KOPT-K1 (cell line): ENCODE data around the gene ST7L.
"Not testable (repeated sequence)": the region's sequence is repeated elsewhere in the genome, so short reads cannot be mapped to it uniquely, and the experiment has no call there.

Source experiments
- H3K27ac ChIP-seq: fragments of 200-600 bp; sonication (generic); 2 replicates; pipeline ENCODE4 v1.5.1; 2016; ENCODE audit warnings: antibody characterized with exemption, mild to moderate bottlenecking, low read depth, low read length; ENCODE audit not compliant: poor library complexity, severe bottlenecking
- H3K36me3 ChIP-seq: fragments of 200-600 bp; sonication (generic); 2 replicates; pipeline ENCODE4 v1.5.1; 2017; ENCODE audit warnings: antibody characterized with exemption, mild to moderate bottlenecking, low read length, moderate library complexity; ENCODE audit not compliant: insufficient read depth
- H3K9me3 ChIP-seq: fragments of 200-600 bp; sonication (generic); 2 replicates; pipeline ENCODE4 v1.5.1; 2017; ENCODE audit warnings: antibody characterized with exemption, low read length, mild to moderate bottlenecking; ENCODE audit not compliant: insufficient read depth, poor library complexity, severe bottlenecking

The ST7L gene

GRCh38 chr1:112507336-112507735 is 111.6 kb downstream of the ST7L start:
- no peaks in the 10 kb centered on the region for H3K36me3 ChIP-seq
- no peaks in the 10 kb centered on the region for H3K9me3 ChIP-seq
- no peak overlapping the region for H3K27ac ChIP-seq

- no peaks in the 10 kb centered on the region for H3K9me3 ChIP-seq
- no peaks in the 10 kb centered on the region for H3K36me3 ChIP-seq
- H3K27ac ChIP-seq: no peak overlapping the region
Observed at GRCh38 chr1:112506731-112507130, 112.2 kb downstream of the ST7L start.

- H3K36me3 ChIP-seq: no peaks in the 10 kb centered on the region
- no peak overlapping the region for H3K27ac ChIP-seq
- no peaks in the 10 kb centered on the region for H3K9me3 ChIP-seq
Observed at GRCh38 chr1:112506306-112506705, 112.6 kb downstream of the ST7L start.

DNA sequence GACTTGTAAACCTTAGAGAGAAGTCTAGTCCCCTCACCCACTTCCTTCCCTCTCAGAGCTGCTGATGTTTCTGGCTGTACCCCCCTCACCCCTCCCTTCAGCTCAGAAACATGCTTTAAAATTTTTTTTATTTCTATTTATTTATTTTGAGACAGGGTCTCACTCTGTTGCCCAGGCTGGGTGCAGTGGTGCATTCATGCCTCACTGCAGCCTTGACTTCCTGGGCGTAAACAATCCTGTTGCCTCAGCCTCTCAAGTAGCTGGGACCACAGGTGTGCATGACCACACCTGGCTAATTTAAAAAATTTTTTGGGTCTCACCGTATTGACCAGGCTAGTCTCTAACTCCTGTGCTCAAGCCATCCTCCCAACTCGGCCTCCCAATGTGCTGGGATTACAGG is 113.1 kb downstream of the ST7L start:
- Histone ChIP-seq H3K9me3 (no peaks in the 10 kb centered on the region), H3K36me3 (no peaks in the 10 kb centered on the region), H3K27ac (no peak overlapping the region)

DNA sequence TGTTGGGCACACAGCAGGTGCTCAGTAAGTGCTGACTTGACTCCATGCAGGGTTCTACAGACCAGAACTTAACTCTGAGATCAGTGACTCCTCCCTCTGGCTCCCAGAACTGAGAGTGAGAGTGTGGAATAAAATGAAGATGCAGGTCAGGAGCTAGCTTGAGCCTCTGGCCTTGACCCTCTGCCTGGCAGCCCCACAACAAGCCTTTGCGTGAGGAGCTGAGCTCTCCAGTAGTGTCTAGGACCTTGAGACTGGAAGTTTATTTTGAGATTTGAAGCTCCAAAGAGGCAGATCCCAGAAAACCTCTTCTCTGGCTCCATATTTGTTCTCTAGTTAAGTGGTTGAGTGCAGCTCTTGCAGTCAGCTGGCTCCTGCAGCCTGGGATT is 113.5 kb downstream of the ST7L start:
- Histone ChIP-seq H3K27ac (no peak overlapping the region), H3K9me3 (no peaks in the 10 kb centered on the region), H3K36me3 (no peaks in the 10 kb centered on the region)

DNA sequence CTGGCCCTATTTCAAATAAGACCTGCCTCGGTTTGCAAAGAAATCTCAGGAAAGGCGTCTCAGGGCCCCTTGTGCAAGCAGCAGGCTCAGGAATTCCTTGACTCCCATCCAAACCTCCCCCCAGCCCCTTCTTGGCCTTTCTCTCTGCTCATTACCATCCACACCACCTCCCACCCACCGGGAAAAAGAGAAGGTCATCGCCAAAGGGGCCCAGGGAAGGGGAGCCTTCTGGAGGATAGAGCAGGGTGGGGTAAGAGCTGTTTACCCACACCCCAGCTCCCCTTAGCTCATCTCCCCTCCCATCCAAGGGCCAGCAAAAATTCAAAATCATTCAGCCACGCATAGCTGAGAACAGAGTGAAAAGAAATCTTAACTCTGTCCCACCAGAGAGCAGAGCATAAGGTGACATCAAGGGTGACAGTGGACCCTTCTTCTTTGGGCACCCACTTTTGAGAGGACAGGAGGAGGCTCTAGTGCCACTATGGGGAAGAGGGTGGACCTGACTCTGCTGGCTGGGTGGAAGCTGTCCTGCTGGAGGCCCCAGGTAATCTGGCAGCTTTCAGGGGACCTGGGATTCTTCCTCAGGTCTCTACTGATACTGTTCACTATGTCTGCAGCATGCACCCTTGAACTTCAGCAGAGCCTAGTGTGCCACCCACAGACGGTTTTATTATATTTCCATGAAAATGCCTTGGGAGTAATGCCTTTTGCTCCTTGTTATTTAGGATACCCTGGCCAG is 114.1 kb downstream of the ST7L start:
- H3K9me3 ChIP-seq: no peaks in the 10 kb centered on the region

GRCh38 chr1:112504001-112504660 is 114.8 kb downstream of the ST7L start:
- no peaks in the 10 kb centered on the region for H3K36me3 ChIP-seq
- no peaks in the 10 kb centered on the region for H3K9me3 ChIP-seq
- H3K27ac ChIP-seq: no peak overlapping the region

More for the DNA sequence above, 114.1 kb downstream of the ST7L start:
- no peaks in the 10 kb centered on the region for H3K36me3 ChIP-seq
- no peak overlapping the region for H3K27ac ChIP-seq

DNA sequence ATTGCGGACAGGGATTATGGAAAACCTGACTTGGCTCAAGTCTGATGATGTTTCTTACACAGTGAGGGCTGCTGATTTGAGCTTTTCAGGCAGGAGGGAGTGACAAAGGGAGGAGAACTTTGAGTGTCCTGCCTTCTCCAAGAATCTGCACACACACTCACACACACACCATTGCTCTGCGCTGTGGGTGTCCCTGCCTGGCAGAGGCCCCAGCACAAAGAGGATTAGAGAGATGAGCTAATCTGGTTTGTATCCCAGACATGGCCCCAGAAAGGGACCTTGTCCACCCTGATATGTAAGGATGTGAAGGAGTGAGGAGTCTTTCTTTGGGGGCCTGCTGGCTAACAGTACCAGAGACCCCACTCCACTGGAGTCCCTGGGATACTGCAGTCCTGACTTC is 116.1 kb downstream of the ST7L start:
- Histone ChIP-seq H3K27ac (no peak overlapping the region), H3K36me3 (no peaks in the 10 kb centered on the region), H3K9me3 (no peaks in the 10 kb centered on the region)

DNA sequence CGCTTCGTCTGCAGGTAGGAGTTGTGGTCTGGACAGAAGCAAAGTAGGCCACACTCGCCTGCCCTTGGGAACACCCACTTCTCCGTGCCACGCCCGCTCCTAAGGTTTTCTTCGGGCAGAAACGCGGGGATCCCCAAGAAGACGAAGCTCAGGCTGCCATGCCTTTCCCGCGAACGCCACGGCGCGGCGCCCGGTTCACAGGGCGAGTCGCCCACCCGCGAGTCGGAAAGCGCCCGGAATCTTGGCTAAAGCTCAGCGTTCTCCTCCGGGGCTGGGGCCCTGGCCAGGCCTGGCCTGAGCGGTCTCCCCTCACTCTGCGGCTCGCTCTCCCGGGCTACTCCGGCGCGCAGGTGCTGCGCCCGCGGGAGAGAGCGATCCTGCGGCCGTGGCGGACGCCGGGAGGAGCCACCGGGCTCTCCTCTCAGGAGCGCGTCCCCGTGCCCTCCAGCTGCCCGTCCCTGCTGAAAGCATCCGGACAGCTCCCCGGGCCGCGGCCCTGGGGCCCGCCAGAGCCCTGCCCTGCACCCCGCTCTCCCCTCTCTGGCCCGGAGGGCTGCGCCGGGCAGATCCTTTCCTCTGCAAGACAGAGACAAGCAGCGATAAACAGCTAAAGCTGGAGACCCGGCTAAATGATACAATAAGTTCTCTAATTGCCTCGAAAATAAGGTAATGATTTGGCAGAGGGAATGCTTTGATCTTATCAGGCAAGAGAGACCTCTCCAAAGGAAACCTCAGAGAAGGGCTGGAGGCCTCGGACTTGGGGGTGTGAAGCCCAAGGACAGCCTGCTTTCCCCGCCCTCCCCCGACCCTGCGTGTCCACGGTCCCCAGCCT is 116.9 kb downstream of the ST7L start:
- no peaks in the 10 kb centered on the region for H3K36me3 ChIP-seq
- H3K9me3 ChIP-seq: no peaks in the 10 kb centered on the region
- H3K27ac ChIP-seq: no peak overlapping the region

DNA sequence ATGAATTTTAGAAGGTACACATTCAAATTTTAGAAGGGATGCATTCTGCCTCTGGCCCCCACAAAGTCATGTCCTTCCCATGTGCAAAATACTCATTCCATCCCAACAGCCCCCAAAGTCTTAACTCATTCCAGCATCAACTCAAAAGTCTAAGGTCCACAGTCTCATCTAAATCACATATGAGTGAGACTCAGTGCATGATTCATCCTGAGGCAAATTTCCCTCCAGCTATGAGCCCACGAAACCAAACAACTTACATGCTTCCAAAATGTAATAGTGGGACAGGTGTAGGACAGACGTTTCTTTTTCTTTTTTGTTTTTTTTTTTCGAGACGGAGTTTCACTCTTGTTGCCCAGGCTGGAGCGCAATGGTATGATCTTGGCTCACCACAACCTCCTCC is 122.7 kb downstream of the ST7L start:
- Histone ChIP-seq H3K27ac (no peak overlapping the region), H3K36me3 (no peaks in the 10 kb centered on the region), H3K9me3 (no peaks in the 10 kb centered on the region)

- H3K36me3 ChIP-seq: no peaks in the 10 kb centered on the region
- no peak overlapping the region for H3K27ac ChIP-seq
- no peaks in the 10 kb centered on the region for H3K9me3 ChIP-seq
Observed at GRCh38 chr1:112493351-112493750, 125.6 kb downstream of the ST7L start.

- H3K27ac ChIP-seq: no peak overlapping the region
- no peaks in the 10 kb centered on the region for H3K9me3 ChIP-seq
- H3K36me3 ChIP-seq: no peaks in the 10 kb centered on the region
Observed at GRCh38 chr1:112492076-112492475, 126.9 kb downstream of the ST7L start.

DNA sequence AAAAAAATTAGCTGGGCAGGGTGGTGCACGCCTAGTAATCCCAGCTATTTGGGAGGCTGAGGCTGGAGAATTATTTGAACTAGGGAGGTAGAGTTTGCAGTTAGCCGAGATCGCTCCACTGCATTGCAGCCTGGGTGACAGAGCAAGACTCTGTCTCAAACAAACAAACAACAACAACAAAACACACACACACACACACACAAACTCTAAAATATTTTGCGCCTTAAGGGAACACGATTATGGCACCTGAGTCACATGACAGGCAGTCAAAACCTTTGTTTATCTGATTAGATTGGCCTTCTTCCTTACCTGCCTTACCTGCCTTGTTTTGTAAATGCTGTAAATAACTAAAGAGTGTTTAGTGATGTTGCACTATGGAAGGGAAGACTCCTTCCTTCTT is 130.8 kb downstream of the ST7L start:
- Histone ChIP-seq H3K9me3 (no peaks in the 10 kb centered on the region), H3K36me3 (no peaks in the 10 kb centered on the region), H3K27ac (no peak overlapping the region)

GRCh38 chr1:112487686-112488085 is 131.3 kb downstream of the ST7L start:
- H3K36me3 ChIP-seq, H3K27ac ChIP-seq, H3K9me3 ChIP-seq: not testable (repeated sequence)

- H3K36me3 ChIP-seq, H3K27ac ChIP-seq, H3K9me3 ChIP-seq: not testable (repeated sequence)
Observed at GRCh38 chr1:112486063-112486462, 132.9 kb downstream of the ST7L start.
